GM18868 (cell line): ENCODE results near the gene EXOC3.

Experiments
- ATAC-seq: cut with Tn5 transposase; IDR thresholded peaks from one replicate; pipeline ENCODE4 v1.9.1; 2021; ENCODE audit warnings: mild to moderate bottlenecking, moderate library complexity; ENCODE audit not compliant: unreplicated experiment

The EXOC3 gene

DNA sequence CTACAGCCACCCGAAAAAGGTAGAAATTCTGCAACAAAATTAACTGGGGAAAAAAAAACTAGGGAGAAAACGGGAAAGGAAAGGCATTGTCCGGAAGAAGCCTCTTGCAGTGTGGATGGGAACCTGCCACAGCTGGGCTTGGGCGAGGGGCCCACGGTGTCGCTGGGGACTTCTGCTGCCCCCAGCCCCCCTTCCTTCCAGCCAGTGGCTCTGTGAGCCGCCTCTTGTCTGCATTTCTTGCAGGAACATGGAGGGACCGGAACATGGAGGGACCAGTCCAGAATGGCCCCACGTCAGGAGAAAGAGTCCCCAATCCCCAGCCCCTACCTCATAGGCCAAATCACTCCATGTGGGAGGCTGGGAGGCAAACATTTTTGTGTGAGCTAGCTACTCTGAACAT lies 36.9 kb upstream of the EXOC3 start:
- no peak for ATAC-seq

DNA sequence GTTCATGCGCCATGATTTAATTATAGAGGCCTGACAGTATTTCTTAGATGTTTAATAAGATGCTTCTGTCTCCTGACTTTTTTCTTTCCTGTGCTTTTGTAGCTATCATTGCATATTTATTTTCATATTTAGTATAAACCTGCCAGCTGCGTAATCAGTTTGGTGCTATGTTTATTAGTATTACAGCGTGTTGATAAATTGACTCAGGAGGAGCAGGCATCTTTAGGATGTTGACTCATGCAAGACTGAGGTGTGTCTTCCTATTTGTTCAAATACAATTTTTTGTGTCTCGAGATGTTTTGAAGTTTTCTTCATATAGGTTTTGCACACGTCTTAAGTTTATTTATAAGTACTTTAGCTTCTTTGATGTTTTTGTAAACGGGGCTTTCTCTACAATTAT lies 35.9 kb upstream of the EXOC3 start:
- no peak for ATAC-seq

DNA sequence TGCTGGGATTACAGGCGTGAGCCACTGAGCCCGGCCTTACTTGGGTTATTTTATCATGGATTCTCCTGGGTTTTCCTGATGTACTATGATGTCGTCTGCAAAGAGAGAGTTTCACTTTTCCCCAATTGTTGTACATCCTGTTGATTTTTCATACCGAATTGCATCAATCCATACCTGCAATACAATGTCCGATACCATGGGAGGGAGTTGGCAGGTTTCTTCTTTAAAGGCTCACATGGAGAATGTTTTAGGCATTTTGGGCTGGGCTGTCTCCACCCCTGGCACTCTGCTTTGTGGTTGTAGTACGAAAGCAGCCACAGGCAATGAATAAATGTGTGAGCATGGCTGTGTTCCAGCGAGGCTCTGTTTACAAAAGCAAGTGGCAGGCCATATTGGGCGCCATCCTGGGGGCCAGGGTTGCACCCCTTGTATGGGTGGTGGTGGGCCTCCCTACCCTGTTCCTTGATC lies 35.1 kb upstream of the EXOC3 start:
- no peak for ATAC-seq

DNA sequence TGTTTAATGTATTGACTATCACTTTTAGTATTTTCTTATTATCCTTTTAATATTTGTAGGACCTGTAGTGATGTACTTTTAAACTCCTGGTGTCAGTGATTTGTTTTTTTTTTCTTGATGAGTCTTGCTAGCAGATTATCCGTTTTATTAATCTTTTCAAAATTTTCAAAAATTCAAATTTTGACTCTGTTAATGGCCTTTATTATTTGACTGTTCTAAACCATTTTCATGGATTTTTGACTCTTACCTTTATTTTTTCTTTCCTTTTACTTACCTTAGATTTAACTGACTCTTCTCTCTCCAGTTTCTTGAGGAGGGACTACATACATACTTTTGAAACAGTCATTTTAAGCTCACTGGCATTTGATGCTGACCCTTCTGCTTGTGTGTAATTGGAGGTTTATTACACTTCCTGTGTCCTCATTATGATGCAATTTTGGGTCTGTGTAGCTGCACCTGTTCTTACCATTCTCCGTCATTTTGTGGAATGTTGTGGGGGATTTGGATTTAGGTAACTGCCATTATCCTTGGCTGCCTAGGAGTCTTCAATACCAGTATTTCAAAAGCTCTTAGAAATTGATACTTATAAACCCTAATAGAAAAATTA lies 32.0 kb upstream of the EXOC3 start:
- ATAC-seq, result no peak

DNA sequence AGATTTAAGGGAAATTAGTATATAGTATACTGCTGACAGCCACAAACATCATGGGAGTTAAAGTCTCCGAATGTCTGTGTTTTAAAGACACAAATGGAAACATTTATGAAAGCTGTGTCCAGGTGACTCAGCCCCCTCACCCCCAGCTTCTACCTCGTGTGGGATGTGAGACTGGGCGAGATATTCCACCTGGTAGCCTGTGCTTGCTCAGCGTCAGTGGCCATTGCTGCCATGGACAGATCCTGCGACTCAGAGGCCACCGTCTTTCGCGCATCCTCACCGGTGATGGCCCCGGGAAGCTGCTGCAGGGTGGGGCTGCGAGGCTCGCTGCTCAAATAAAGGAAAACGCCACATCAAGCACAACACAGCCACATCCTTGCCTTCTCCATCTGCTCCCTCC lies 31.2 kb upstream of the EXOC3 start:
- ATAC-seq, result no peak

DNA sequence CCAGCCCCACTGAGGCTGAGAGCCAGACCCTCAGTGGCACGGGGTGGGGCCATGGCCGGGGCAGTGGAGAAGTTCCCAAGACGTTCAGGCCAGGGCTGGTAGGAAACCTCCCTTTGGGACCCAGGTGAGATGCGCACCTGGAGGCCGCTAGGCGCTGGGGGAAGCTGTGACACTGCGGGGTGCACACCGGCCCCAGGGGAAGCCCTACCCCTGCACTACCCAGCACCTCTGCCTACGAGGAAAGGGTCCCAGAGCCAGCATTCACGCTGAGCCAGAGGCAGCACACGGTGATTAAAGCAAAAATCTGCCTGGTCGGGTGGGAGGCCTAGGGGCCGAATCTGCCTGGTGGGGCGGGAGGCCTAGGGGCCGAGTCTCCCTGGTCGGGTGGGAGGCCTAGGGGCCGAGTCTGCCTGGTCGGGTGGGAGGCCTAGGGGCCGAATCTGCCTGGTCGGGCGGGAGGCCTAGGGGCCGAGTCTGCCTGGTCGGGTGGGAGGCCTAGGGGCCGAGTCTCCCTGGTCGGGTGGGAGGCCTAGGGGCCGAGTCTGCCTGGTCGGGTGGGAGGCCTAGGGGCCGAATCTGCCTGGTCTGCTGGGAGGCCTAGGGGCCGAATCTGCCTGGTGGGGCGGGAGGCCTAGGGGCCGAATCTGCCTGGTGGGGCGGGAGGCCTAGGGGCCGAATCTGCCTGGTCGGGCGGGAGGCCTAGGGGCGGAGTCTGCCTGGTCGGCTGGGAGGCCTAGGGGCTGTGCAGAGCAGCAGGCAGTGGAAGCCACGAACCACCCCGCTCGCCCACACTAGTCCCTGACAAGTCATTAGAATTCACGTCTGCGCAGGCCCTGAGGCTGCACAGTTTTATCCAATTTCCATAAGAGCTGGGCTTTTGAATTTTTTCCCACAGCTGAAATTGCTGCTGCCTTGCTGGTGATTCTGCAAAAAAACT lies 27.7 kb upstream of the EXOC3 start:
- peak; percentile 42 for ATAC-seq

DNA sequence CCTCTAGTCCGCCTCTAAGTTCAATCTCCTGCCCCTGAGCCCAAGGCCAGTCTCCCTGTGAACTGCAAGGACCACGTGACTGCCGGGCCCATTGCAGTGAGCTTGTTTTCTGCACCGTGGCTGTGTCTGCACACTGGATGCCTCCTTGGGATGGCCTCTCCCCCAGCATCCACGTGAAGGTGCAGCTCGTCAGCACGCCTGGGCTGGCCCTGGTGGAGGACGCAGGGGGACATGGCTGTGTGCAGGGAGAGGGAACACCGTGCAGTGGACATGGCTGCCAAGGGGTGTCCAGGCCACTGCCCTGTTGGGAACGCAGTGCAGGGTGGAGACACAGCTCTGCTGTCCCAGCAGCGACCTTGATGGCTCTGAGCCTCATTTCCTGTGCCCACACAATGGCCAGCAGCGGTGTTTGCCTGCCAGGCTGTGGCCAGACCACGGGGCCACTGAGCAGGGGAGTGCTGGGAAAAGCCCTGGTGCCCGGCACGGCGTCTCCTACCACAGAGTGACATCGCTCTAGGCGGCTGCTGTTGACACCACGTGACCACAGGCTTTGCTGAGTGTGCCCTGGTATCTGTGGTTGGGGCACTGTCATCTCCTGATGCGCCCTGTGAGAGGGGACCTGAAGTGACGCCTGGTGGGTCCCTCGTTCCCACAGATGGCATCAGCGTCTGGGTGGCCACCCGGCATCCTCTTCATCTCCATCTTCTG lies 26.9 kb upstream of the EXOC3 start:
- ATAC-seq, result no peak

DNA sequence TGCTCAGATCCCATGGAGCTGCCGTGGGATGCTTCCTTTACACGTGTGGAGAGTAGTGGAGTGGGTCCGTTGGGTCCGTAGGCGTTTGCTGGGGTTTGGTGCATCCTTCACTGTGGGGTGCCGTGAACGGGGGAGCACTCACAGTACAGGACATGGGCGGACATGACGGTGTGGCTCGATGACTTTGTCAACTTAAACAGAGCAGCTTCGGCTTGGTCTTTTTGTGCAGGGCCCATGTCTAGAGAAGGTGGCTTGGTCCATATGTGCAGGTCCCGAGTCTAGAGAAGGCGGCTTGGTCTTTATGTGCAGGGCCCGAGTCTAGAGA lies 26.4 kb upstream of the EXOC3 start:
- no peak for ATAC-seq

DNA sequence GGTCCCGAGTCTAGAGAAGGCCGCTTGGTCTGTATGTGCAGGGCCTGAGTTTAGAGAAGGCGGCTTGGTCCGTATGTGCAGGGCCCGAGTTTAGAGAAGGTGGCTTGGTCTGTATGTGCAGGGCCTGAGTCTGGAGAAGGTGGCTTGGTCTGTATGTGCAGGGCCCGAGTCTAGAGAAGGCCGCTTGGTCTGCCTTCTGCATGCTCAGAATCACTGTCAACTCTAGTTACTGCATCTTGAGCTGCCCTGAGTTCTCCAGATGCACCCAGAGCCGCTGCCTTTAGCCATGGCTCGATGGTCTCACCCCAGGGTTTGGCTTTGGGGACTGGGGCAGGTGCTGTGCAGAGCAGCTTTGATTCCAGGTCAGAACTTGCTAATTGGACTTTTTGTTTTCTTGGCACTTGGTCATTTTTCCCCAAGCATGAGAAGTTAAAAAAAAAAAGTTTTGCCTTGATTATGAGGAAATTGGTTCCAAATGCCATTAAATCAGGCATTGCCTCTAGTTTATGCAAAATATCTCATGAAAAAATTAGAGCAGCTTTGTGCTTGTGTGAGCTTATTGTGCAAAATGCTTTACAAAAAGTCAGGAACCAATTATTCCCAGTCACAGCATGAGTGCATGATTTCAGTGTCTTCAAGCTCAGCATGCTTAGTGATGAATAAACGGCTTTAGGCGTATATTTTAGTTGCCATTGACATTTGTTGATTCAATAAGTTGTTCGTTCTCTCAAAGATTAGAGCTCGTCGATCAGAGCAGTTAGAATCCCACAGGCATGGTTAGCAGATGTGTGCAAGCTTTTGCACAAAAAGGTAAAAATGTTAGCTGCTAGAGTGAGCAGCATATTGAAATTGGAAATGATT lies 25.4 kb upstream of the EXOC3 start:
- no peak for ATAC-seq

DNA sequence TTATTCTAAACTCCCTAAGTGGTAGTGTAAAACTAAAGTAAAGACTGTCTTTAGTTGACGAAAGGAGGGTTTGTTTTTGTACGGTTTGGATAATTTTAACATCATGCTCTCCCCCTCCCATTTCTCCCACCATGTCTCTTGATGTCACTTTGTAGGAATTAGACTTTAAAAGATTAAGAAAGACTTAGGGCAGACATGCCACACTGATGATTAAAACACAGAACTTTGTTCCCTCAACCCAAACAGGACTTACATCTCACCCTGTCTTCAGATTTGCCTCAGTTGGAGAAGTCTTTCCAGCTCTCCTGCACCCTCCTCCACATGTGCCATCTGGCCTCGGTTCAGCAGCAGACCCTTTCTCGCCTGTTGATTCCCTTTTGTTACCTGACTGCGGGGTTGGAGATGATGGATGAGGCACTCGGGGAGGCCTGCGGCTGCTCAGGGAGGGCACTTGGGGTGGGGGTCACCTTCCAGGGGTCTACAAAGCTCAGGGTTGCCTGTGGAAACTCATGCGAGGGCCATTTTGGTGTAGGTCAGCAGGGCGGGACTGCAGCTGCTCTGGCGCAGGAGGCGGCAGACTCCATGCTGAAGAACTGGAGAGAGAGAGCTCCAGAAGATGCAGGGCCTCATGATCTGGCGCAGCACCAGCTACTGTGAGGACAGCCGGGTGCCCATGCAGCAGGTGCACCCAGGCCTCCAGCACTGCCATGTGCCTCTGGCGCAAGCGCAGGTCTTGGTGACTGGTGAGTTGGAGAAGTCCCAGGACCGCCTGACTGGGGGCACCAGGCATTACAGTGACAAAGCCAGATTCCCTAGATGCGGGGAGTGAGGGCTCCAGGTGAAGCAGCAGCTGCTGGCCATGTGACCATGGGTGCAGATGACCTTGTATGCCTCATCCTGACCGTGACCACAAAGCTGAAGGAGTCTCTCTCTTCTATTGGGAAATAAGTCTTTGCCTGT lies 24.5 kb upstream of the EXOC3 start:
- ATAC-seq, result no peak

DNA sequence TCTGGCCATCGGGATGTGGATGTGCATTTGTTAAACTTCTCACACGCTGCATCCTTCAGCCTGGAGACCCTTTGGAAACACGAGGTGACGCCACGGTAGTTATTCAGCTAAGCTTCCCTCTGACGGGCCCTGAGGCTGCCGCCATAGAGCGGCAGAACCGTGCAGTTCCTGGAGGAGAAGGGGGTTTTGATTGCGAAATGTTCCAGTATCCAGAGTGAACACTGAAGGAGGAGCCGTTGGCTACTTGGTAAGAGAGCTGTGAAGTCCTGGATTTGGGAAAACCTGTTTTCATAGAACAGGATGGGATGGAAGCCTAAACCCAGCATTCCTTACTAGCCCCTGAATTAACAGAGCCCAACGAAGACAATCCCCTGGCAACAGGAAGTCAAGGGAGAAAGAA lies 23.0 kb upstream of the EXOC3 start:
- no peak for ATAC-seq

DNA sequence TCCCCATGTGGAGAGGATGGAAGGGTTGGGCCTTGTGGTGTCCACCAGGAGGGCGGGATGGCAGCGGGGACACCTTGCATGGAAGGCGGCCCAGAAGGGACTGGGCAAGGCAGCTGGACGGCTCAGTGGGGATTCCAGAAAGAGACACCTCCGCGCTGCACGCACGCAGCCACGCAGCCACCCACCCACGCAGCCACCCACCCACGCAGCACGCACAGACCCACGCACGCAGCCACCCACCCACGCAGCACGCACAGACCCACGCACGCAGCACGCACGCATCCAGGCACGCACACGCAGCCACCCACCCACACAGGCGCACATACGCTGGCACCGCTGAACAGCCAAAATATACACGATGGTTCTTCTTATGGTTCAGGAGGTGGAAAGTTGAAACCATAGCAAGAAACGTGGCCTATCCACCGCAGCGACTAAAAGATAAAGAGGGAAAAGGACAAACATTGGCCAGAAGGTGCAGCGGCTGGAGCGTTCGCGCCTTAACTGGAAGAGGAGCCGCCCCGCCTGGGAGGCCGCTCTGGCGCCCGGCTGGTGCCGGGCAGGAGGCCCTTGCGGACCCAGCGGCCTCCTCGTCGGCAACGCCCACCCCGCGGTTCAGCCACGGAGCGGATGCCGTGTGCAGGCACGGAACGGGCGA lies 22.2 kb upstream of the EXOC3 start:
- no peak for ATAC-seq

DNA sequence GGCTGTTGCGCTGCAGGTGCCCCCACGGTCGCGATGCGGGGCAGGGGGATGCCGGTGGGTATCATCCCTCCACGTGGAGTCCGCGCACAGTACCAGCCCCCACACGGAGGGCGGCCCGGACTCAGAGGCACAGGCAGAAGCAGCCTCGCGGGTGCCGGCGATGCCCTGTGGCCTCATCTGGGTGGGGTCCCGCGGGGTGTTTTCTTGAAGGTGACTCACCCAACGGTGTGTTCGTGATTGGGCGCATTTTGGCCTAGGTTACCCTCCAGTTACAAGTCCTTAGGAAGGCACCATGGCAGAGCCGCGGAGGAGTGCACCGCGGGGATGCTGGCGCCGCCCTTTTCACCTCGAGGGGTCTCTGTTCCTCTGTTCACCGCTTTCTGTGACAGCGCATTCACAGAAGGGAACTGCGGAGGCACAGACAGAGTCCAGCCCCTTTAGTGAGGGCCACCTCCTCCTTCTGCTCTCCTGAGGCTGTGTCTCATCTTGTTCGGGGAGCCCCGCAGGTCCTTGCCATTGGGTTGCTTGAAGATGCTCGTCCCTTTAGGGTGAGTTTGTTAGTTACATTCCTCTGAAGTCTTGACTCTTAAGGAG lies 21.6 kb upstream of the EXOC3 start:
- ATAC-seq, result no peak

DNA sequence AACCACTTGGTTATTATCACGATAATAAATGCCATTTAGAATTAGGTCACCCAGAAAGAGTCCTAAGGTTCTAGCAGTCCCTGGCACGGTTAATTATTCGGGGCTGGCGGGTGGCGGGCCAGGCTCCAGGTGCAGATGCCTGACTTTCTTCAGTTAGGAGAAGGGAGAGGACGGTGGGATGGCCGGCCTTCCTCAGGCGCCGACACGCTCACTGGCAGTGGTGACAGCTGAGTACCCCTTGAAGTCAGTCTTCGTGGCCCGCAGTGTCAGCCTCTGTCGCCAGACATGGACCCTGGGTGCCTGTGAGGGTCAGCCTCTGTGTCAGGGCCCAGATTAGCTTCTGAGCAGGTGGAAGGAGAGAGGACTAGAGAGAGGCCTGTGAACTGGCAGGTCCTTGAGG lies 21.1 kb upstream of the EXOC3 start:
- ATAC-seq, result no peak

DNA sequence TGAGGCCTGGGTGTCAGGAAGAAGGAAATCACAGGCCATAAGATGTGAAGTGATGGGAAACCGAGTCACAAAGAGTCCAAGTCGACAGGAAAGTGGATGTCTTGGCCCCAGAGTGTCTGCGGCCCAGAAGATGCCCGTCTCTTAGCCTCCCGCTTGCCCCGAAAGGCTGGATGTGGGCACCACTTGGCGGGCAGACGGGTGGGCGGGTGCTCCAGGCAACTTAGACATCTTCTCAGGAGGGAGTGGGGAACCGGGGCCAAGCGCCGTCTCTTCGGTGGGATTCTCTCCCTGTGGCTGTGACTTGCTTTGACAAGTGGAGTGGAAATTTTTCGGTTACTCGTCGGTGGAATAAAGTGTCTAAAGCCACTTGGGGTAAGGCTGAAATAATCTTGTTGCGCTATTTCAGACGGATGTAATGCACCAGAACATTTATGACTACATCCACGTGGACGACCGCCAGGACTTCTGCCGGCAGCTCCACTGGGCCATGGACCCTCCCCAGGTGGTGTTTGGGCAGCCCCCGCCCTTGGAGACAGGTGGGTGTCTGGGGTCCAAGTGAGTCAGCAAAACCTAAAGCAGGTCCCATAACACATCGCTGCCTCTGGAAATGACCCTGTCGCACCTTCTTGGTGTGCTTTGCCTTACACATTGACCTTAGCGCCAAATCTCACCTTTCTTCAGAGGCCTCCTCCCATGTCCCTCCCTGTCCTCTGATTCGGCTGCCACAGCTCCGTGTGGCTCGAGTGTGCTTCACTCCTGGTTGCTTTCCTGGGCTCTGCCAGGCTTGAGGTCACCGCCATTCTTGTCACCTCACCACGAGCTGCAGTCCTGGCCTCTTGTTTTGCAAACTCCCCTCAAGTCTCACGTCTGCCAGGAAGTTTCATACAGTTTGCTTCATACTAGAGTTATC lies 20.4 kb upstream of the EXOC3 start:
- ATAC-seq, result no peak

DNA sequence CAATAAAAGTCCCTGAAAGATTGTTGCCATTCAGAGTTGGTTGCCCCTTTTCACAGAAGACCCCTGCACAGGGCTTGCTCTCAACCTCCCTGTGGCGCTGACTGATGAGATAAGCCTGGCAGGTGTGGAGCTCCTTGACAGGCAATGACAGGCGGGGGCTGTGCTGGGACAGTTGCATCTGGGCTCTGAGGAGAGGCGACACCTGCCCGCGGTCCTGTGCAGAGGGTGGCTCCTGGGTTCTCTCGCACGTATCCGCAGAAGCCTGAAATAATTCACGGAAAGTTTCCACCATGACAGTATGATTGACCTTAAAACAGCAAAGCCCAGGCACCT lies 19.8 kb upstream of the EXOC3 start:
- no peak for ATAC-seq

DNA sequence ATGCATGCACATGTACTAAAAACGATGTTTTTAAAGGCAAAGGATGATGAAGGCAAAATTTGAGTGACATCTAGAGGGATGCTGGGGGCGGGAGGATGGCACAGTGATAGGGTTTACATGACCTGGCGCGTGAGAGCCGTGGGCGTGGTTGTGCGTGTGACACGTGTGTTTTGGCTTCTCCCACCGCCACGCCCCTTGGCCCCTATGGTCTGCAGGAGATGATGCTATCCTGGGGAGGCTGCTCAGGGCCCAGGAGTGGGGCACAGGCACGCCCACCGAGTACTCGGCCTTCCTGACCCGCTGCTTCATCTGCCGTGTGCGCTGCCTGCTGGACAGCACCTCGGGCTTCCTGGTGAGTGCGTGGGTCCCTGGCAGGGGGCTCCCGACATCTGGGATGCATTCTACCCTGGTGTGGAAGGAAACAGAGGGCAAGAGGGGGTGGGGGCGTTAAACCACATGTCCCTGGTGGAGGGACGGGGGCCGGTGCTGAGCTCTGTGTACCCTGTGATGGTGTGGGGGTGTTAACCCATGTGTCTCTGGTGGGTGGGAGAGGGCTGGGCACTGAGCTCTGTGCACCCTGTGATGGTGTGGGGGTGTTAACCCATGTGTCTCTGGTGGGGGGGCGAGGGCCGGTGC lies 19.2 kb upstream of the EXOC3 start:
- no peak for ATAC-seq
